ENCODE results near the gene BTG4. TPM values are rescaled to one million over a fixed set of nuclear protein-coding genes. Genes with fewer than 3 reads are reported as not detected.

The BTG4 gene
- total and polyA plus RNA-seq, 2 of the 8 experiments (the other 6 are each of a cell fraction or from before 2014, with no cell fraction given) = 0.06 TPM; not detected in 1

GRCh38 chr11:111549196-111549868 lies 37.1 kb upstream of the BTG4 start (continued):
- TF ChIP-seq USF2 (IDR thresholded peaks at IDR 0.05; ENCODE audit: low read length) (no peak), YY1 (IDR thresholded peaks at IDR 0.05; ENCODE audit: low read depth, low read length) (no peak), BACH1 (IDR thresholded peaks at IDR 0.05; ENCODE audit: low read length) (no peak), CTCF (IDR thresholded peaks at IDR 0.05; ENCODE audit: control extremely low read depth in 1 of 3, insufficient read depth in 1 of 3, low read depth in 1 of 3, low read length in 3 of 3) (no peak), MAFK (IDR thresholded peaks at IDR 0.05; ENCODE audit: low read depth, low read length) (no peak)

Data from H1 (cell line).